Endothelial cell of umbilical vein (primary cell): ENCODE measurements around the gene NTN5. TPM values are rescaled to one million over a fixed set of nuclear protein-coding genes. Genes with fewer than 3 reads are reported as not detected.

Experiments used
- BruUV-seq: library from RNA; stranded (reverse); fragments of 400-500 nt; replicated peaks from 2 replicates; lab custom pipeline; 2021; lab: Mats Ljungman, UMichigan
- CTCF ChIA-PET: fragments of 300-600, 350-600 bp; sonication (Branson Sonifier 250); formaldehyde crosslinking; loops from one replicate; lab custom pipeline; 2021; ENCODE audit warnings: antibody characterized with exemption, inconsistent platforms; lab: Charles Lee
- POLR2A ChIA-PET: fragments of 300-600, 350-600 bp; sonication (Branson Sonifier 250); formaldehyde crosslinking; loops from one replicate; lab custom pipeline; 2021; ENCODE audit warnings: antibody characterized with exemption, inconsistent platforms; lab: Charles Lee
- DNase-seq: peaks from one replicate; pipeline ENCODE4 v3.0.0-alpha.2; 2011; ENCODE audit warnings: low read depth, low spot score
- FAIRE-seq: peaks from 2 replicates; lab custom pipeline; 2011; peaks lifted over from hg19 to GRCh38; lab: Jason Lieb, UNC
- H2AFZ ChIP-seq: 2 replicates; pipeline ENCODE4 v1.6.0; 2012; ENCODE audit warnings: low read depth, low read length, control low read depth, inconsistent platforms
- H3K27ac ChIP-seq: 2 replicates; pipeline ENCODE4 v1.5.1; 2011; ENCODE audit warnings: low read depth, mild to moderate bottlenecking, control low read depth, low read length, moderate library complexity; ENCODE audit not compliant: insufficient read depth
- H3K27me3 ChIP-seq, 2 experiments: 2 replicates each; pipeline versions ENCODE4 v1.6.0 to v1.6.1; 2011; ENCODE audit warnings: low read length in 2 of 2, mixed read lengths in 1 of 2; ENCODE audit not compliant: control insufficient read depth in 2 of 2, insufficient read depth in 2 of 2
- H3K36me3 ChIP-seq, 2 experiments: 2 replicates in 1 of 2; 3 replicates in 1 of 2; pipeline ENCODE4 v1.5.1; 2011; ENCODE audit warnings: low read length in 2 of 2, mild to moderate bottlenecking in 1 of 2, moderate library complexity in 1 of 2; ENCODE audit not compliant: control insufficient read depth in 2 of 2, insufficient read depth in 2 of 2; ENCODE audit errors: extremely low read depth in 1 of 2
- H3K4me1 ChIP-seq: 3 replicates; pipeline ENCODE4 v1.5.1; 2011; ENCODE audit warnings: mild to moderate bottlenecking, low read length; ENCODE audit not compliant: control insufficient read depth, insufficient read depth; ENCODE audit errors: extremely low read depth
- H3K4me2 ChIP-seq: 2 replicates; pipeline ENCODE4 v1.6.1; 2011; ENCODE audit warnings: low read length, control low read depth, mixed read lengths; ENCODE audit not compliant: insufficient read depth
- H3K4me3 ChIP-seq, 3 experiments: fragments of 200-600 bp in 1 of 3; sonication (generic), shearing (Covaris generic) in 1 of 3; replicated peaks in 1 of 3; 2 replicates each; pipeline ENCODE4 v1.5.1; 2011 to 2016; ENCODE audit warnings: control low read depth in 3 of 3, low read length in 3 of 3, mild to moderate bottlenecking in 2 of 3, inconsistent platforms in 1 of 3, low read depth in 1 of 3, moderate library complexity in 1 of 3; ENCODE audit not compliant: insufficient read depth in 1 of 3
- H3K79me2 ChIP-seq: 2 replicates; pipeline ENCODE4 v1.6.0; 2012; ENCODE audit warnings: low read length, inconsistent platforms; ENCODE audit not compliant: control insufficient read depth, insufficient read depth
- H3K9ac ChIP-seq: replicated peaks from 2 replicates; pipeline ENCODE3; 2011; ENCODE audit warnings: low read length, control low read depth; ENCODE audit not compliant: insufficient read depth; ENCODE audit errors: extremely low read depth
- H3K9me1 ChIP-seq: replicated peaks from 3 replicates; pipeline ENCODE4 v1.6.0; 2011; ENCODE audit warnings: mild to moderate bottlenecking, low read length; ENCODE audit not compliant: control insufficient read depth, insufficient read depth; ENCODE audit errors: extremely low read depth
- H3K9me3 ChIP-seq: replicated peaks from 2 replicates; pipeline ENCODE4 v1.5.1; 2012; ENCODE audit warnings: low read length, inconsistent platforms; ENCODE audit not compliant: control insufficient read depth, insufficient read depth
- H4K20me1 ChIP-seq: replicated peaks from 2 replicates; pipeline ENCODE3; 2011; ENCODE audit warnings: mild to moderate bottlenecking, low read length; ENCODE audit not compliant: control insufficient read depth, insufficient read depth; ENCODE audit errors: extremely low read depth
- EZH2 ChIP-seq: IDR thresholded peaks from 2 replicates; pipeline ENCODE4 v1.6.1; 2012; ENCODE audit warnings: borderline replicate concordance, low read depth, mild to moderate bottlenecking, moderate library complexity, low read length, inconsistent platforms; ENCODE audit not compliant: severe bottlenecking
- FOS ChIP-seq: IDR thresholded peaks from 2 replicates; pipeline ENCODE4 v1.6.1; 2011; ENCODE audit warnings: mild to moderate bottlenecking, low read length, moderate library complexity, borderline replicate concordance; ENCODE audit not compliant: insufficient read depth
- GATA2 ChIP-seq: IDR thresholded peaks from 2 replicates; pipeline ENCODE4 v1.7.0; 2011; ENCODE audit warnings: low read depth, mild to moderate bottlenecking, moderate library complexity, mixed read lengths, low read length; ENCODE audit not compliant: insufficient read length, insufficient read depth
- JUN ChIP-seq: IDR thresholded peaks from 2 replicates; pipeline ENCODE4 v1.6.1; 2011; ENCODE audit warnings: borderline replicate concordance, low read depth; ENCODE audit not compliant: insufficient read length, insufficient read depth
- MAX ChIP-seq: IDR thresholded peaks from 2 replicates; pipeline ENCODE4 v1.6.1; 2011; ENCODE audit not compliant: insufficient read depth, insufficient read length
- MYC ChIP-seq: IDR thresholded peaks from one replicate; pipeline ENCODE4 v1.6.1; 2011; ENCODE audit warnings: mild to moderate bottlenecking, low read depth, low read length
- POLR2A ChIP-seq: IDR thresholded peaks from 2 replicates; pipeline ENCODE4 v1.6.1; 2012; ENCODE audit warnings: low read depth, mild to moderate bottlenecking, control low read depth, low read length
- POLR2AphosphoS5 ChIP-seq: IDR thresholded peaks from 2 replicates; pipeline ENCODE4 v1.6.1; 2012; ENCODE audit warnings: low read depth, mild to moderate bottlenecking, control low read depth, low read length, moderate library complexity; ENCODE audit not compliant: insufficient read depth
- dilution Hi-C: fragments of 300-500 bp; cut with MboI; formaldehyde crosslinking; loops from one replicate; pipeline ENCODE4 v1.15.0; 2019; ENCODE audit warnings: low sequenced_read_pairs; ENCODE audit not compliant: extremely low pct_ligation_motif_present
- intact Hi-C: fragments of 100-400 bp; cut with micrococcal nuclease; formaldehyde crosslinking; loops from one replicate; pipeline ENCODE4 v1.10.0; 2022
- polyA plus RNA-seq, 4 experiments: library from polyadenylated mRNA; depleted of rRNA in 3 of 4; stranded (reverse) in 3 of 4; unstranded in 1 of 4; fragments of >200 nt; gene quantifications; 2 replicates each; pipeline versions ENCODE4 v1.2.1 to v1.2.3, GENCODE V29; 2011 to 2012; ENCODE audit warnings: missing spikeins in 1 of 4
- total RNA-seq: library from RNA; stranded (reverse); gene quantifications from 2 replicates; pipeline ENCODE4 v1.2.3, GENCODE V29; 2021
- TF ChIP-seq, protein P1 (sequence below), 2 donors: IDR thresholded peaks; 1 replicate in 1 of 2; 2 replicates in 1 of 2; pipeline ENCODE4 v1.5.1; 2011; ENCODE audit warnings: low read length in 2 of 2, mild to moderate bottlenecking in 2 of 2, moderate library complexity in 2 of 2, control low read depth in 1 of 2, inconsistent platforms in 1 of 2, low read depth in 1 of 2; ENCODE audit not compliant: insufficient read depth in 1 of 2; ENCODE audit errors: extremely low read depth in 1 of 2

NTN5 gene
- total and polyA plus RNA-seq, 2 donors (not counting 3 experiments of a cell fraction or from before 2014, with no cell fraction given): 0.11 TPM; not detected in 1

- Histone ChIP-seq H4K20me1 (no peaks in the 10 kb centered on the region), H3K27me3 (no peaks in the 10 kb centered on the region), H3K4me2 (no peak overlapping the region), H3K36me3 (no peaks in the 10 kb centered on the region), H3K4me1 (no peaks in the 10 kb centered on the region), H3K79me2 (no peaks in the 10 kb centered on the region), H3K27ac (no peak overlapping the region), H3K9me3 (no peaks in the 10 kb centered on the region), H3K4me3 (no peak overlapping the region), H2AFZ (no peak overlapping the region), H3K9ac (no peak overlapping the region), H3K9me1 (no peaks in the 10 kb centered on the region)
- intact Hi-C loops (no loop called here), dilution Hi-C loops (no loop called here)
- ChIA-PET POLR2A (no interaction called here), CTCF (interaction anchor here (1.4 to 3.6 kb wide), 8 partner anchors 13 to 160 kb away, joined by 5 to 41 read pairs (median 18); partner anchors contain the start of genes CA11, FUT2 and HSD17B14)
- DNase-seq (no peak), FAIRE-seq (no peak)
- TF ChIP-seq, protein P1, sequence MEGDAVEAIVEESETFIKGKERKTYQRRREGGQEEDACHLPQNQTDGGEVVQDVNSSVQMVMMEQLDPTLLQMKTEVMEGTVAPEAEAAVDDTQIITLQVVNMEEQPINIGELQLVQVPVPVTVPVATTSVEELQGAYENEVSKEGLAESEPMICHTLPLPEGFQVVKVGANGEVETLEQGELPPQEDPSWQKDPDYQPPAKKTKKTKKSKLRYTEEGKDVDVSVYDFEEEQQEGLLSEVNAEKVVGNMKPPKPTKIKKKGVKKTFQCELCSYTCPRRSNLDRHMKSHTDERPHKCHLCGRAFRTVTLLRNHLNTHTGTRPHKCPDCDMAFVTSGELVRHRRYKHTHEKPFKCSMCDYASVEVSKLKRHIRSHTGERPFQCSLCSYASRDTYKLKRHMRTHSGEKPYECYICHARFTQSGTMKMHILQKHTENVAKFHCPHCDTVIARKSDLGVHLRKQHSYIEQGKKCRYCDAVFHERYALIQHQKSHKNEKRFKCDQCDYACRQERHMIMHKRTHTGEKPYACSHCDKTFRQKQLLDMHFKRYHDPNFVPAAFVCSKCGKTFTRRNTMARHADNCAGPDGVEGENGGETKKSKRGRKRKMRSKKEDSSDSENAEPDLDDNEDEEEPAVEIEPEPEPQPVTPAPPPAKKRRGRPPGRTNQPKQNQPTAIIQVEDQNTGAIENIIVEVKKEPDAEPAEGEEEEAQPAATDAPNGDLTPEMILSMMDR (IDR thresholded peaks at IDR 0.05; ENCODE audit: extremely low read depth in 1 of 2, insufficient read depth in 1 of 2, low read depth in 1 of 2, low read length in 2 of 2): no peak
- TF ChIP-seq JUN (no peak), EZH2 (no peak), GATA2 (no peak), POLR2A (no peak), POLR2AphosphoS5 (no peak), MAX (no peak), FOS (no peak), MYC (no peak)
- BruUV-seq: no TSS peak
These were observed 3.7 kb upstream of the NTN5 start for GRCh38 chr19:48676487-48676886.
